ENCODE data around the gene LRRN4CL. TPM values are rescaled to one million over a fixed set of nuclear protein-coding genes. Genes with fewer than 3 reads are reported as not detected.
"Not testable (repeated sequence)": the region's sequence is repeated elsewhere in the genome, so short reads cannot be mapped to it uniquely, and the experiment has no call there.

Gene LRRN4CL
- total RNA-seq, result 1 to 10 TPM; 6.1 to 7.3 TPM
- long read RNA-seq, result 0 reads

- peak; percentile 82 for DNase-seq
- intact Hi-C loops (cut with DNase I), result loop anchor here (10.0 kb wide), 2 partner anchors 295 to 305 kb away; no protein-coding TSS in a partner anchor
- peak; percentile 80 to 88 for ATAC-seq
Observed at GRCh38 chr11:62689421-62690183, at the start of gene LRRN4CL. Gene LRRN4CL, minus strand, starts transcription at chr11:62689530. Its CDS starts 1,022 bp downstream, at chr11:62688508.

- intact Hi-C loops (cut with DNase I), result no loop called here
- no peak for ATAC-seq
- DNase-seq, result no peak
Observed at GRCh38 chr11:62737196-62737595, 47.9 kb upstream of the LRRN4CL start.

- intact Hi-C loops (cut with DNase I), result no loop called here
- ATAC-seq, result no peak
- no peak for DNase-seq
Observed at GRCh38 chr11:62732830-62733229, 43.5 kb upstream of the LRRN4CL start.

- DNase-seq; intact Hi-C loops (cut with DNase I); ATAC-seq: not testable (repeated sequence)
Observed at GRCh38 chr11:62730076-62730475, 40.7 kb upstream of the LRRN4CL start.

- peak; percentile 66 to 80 for ATAC-seq
- DNase-seq, result peak; percentile 90
- intact Hi-C loops (cut with DNase I), result no loop called here
Observed at GRCh38 chr11:62728171-62728988, 39.0 kb upstream of the LRRN4CL start, which contains the start of gene TTC9C. Gene TTC9C, plus strand, starts transcription at chr11:62728486. Its CDS starts 363 bp downstream, at chr11:62728849.

- ATAC-seq (peak; percentile 78 to 86), DNase-seq (peak; percentile 87)
- intact Hi-C loops (cut with DNase I), result no loop called here
Observed at GRCh38 chr11:62727872-62728170, 38.5 kb upstream of the LRRN4CL start.

- ATAC-seq, result peak; percentile 94
- intact Hi-C loops (cut with DNase I), result no loop called here
- peak; percentile 99 for DNase-seq
Observed at GRCh38 chr11:62727165-62727871, 38.0 kb upstream of the LRRN4CL start, which contains the start of gene HNRNPUL2. Gene HNRNPUL2, minus strand, starts transcription at chr11:62727457. Its CDS starts 301 bp downstream, at chr11:62727156.

- DNase-seq, result no peak
- intact Hi-C loops (cut with DNase I), result no loop called here
- ATAC-seq, result peak; percentile 2 to 6
Observed at GRCh38 chr11:62726915-62727164, 37.5 kb upstream of the LRRN4CL start.

- DNase-seq (no peak), ATAC-seq (no peak)
- intact Hi-C loops (cut with DNase I), result no loop called here
Observed at GRCh38 chr11:62726156-62726914, 37.0 kb upstream of the LRRN4CL start.

- intact Hi-C loops (cut with DNase I), result no loop called here
Observed at GRCh38 chr11:62725646-62726045, 36.3 kb upstream of the LRRN4CL start.

GRCh38 chr11:62724171-62724570, 34.8 kb upstream of the LRRN4CL start:
- DNase-seq (no peak), ATAC-seq (no peak)
- intact Hi-C loops (cut with DNase I), result no loop called here

More at GRCh38 chr11:62725646-62726045, 36.3 kb upstream of the LRRN4CL start:
- no peak for ATAC-seq
- no peak for DNase-seq

- DNase-seq, result no peak
- intact Hi-C loops (cut with DNase I), result no loop called here
Observed at GRCh38 chr11:62721994-62722393, 32.7 kb upstream of the LRRN4CL start.

GRCh38 chr11:62719302-62719978, 30.1 kb upstream of the LRRN4CL start:
- intact Hi-C loops (cut with DNase I), result no loop called here
- ATAC-seq (no peak), DNase-seq (no peak)

More at GRCh38 chr11:62721994-62722393, 32.7 kb upstream of the LRRN4CL start:
- ATAC-seq, result no peak

- ATAC-seq, result no peak
- intact Hi-C loops (cut with DNase I), result no loop called here
- DNase-seq, result no peak
Observed at GRCh38 chr11:62716816-62717215, 27.5 kb upstream of the LRRN4CL start.

GRCh38 chr11:62716206-62716605, 26.9 kb upstream of the LRRN4CL start:
- ATAC-seq (no peak), DNase-seq (no peak)
- intact Hi-C loops (cut with DNase I), result no loop called here

- ATAC-seq (no peak), DNase-seq (no peak)
- intact Hi-C loops (cut with DNase I), result no loop called here
Observed at GRCh38 chr11:62715150-62716130, 26.1 kb upstream of the LRRN4CL start.

- ATAC-seq (peak in 1 of 2 donors; percentile 4), DNase-seq (no peak)
- intact Hi-C loops (cut with DNase I), result no loop called here
Observed at GRCh38 chr11:62713343-62713742, 24.0 kb upstream of the LRRN4CL start.
